HepG2 (cell line): ENCODE results near the gene RPL31. TPM values are rescaled to one million over a fixed set of nuclear protein-coding genes. Genes with fewer than 3 reads are reported as not detected.

Source experiments
- CBX5 ChIP-seq: sonication (generic); formaldehyde crosslinking; IDR thresholded peaks from 2 replicates; pipeline ENCODE4 v1.4.0; 2020; ENCODE audit warnings: missing genetic modification reagents, borderline replicate concordance
- CCAR2 ChIP-seq: fragments of 200-400 bp; formaldehyde crosslinking; optimal IDR thresholded peaks from 2 replicates; pipeline ENCODE3; 2018; ENCODE audit warnings: low read depth, mild to moderate bottlenecking, low read length, moderate library complexity
- CREB1 ChIP-seq, 2 experiments: fragments of 450-650 bp in 1 of 2; IDR thresholded peaks; 2 replicates each; pipeline ENCODE4 v1.6.1; 2016 to 2017; ENCODE audit warnings: control low read depth in 1 of 2, mild to moderate bottlenecking in 1 of 2, missing compliant biosample characterization in 1 of 2, missing genetic modification characterization in 1 of 2
- FLYWCH1 ChIP-seq: sonication (generic); formaldehyde crosslinking; IDR thresholded peaks from 2 replicates; pipeline ENCODE4 v1.8.1; 2023; ENCODE audit warnings: mild to moderate bottlenecking, missing genetic modification reagents
- HNRNPUL1 ChIP-seq: fragments of 200-400 bp; formaldehyde crosslinking; IDR thresholded peaks from 2 replicates; pipeline ENCODE4 v1.6.1; 2017; ENCODE audit warnings: low read depth, mild to moderate bottlenecking, low read length, moderate library complexity
- JUND ChIP-seq: sonication (generic); formaldehyde crosslinking; IDR thresholded peaks from 2 replicates; pipeline ENCODE4 v1.8.0; 2022; ENCODE audit warnings: mild to moderate bottlenecking, missing genetic modification reagents
- MED1 ChIP-seq: sonication (generic); formaldehyde crosslinking; IDR thresholded peaks from 2 replicates; pipeline ENCODE4 v1.4.0; 2020; ENCODE audit warnings: missing genetic modification reagents
- MEF2D ChIP-seq: sonication (generic); formaldehyde crosslinking; IDR thresholded peaks from 2 replicates; pipeline ENCODE4 v1.5.1; 2020; ENCODE audit warnings: mild to moderate bottlenecking, missing genetic modification reagents
- PAF1 ChIP-seq: IDR thresholded peaks from 2 replicates; pipeline ENCODE4 v1.6.1; 2016; ENCODE audit warnings: missing genetic modification reagents, missing compliant biosample characterization
- PITX1 ChIP-seq: sonication (generic); formaldehyde crosslinking; IDR thresholded peaks from 2 replicates; pipeline ENCODE4 v1.5.1; 2020; ENCODE audit warnings: mild to moderate bottlenecking, missing genetic modification reagents
- POLR2AphosphoS5 ChIP-seq: IDR thresholded peaks from 2 replicates; pipeline ENCODE4 v1.6.1; 2012; ENCODE audit warnings: low read depth, low read length
- RBAK ChIP-seq: sonication (generic); formaldehyde crosslinking; IDR thresholded peaks from 2 replicates; pipeline ENCODE4 v1.5.1; 2020; ENCODE audit warnings: mild to moderate bottlenecking, missing genetic modification reagents
- STAG1 ChIP-seq: sonication (generic); formaldehyde crosslinking; IDR thresholded peaks from 2 replicates; pipeline ENCODE4 v1.4.0; 2020; ENCODE audit warnings: missing genetic modification reagents
- WIZ ChIP-seq: sonication (generic); formaldehyde crosslinking; IDR thresholded peaks from 2 replicates; pipeline ENCODE4 v1.5.1; 2020; ENCODE audit warnings: mild to moderate bottlenecking, missing genetic modification reagents
- ZBTB10 ChIP-seq: sonication (generic); formaldehyde crosslinking; IDR thresholded peaks from 2 replicates; pipeline ENCODE4 v1.4.0; 2020; ENCODE audit warnings: missing genetic modification reagents, borderline replicate concordance
- ZNF17 ChIP-seq: sonication (generic); formaldehyde crosslinking; IDR thresholded peaks from 2 replicates; pipeline ENCODE4 v1.5.0; 2020; ENCODE audit warnings: mild to moderate bottlenecking, missing genetic modification reagents
- ZNF234 ChIP-seq: sonication (generic); formaldehyde crosslinking; conservative IDR thresholded peaks from 2 replicates; pipeline ENCODE4 v1.5.1; 2020; ENCODE audit warnings: mild to moderate bottlenecking, missing genetic modification reagents
- ZNF317 ChIP-seq: sonication (generic); formaldehyde crosslinking; IDR thresholded peaks from 2 replicates; pipeline ENCODE4 v1.5.0; 2020; ENCODE audit warnings: mild to moderate bottlenecking, missing genetic modification reagents
- ZNF343 ChIP-seq: sonication (generic); formaldehyde crosslinking; IDR thresholded peaks from 2 replicates; pipeline ENCODE4 v1.4.0; 2020; ENCODE audit warnings: mild to moderate bottlenecking, missing genetic modification reagents
- ZNF530 ChIP-seq: sonication (generic); formaldehyde crosslinking; IDR thresholded peaks from 2 replicates; pipeline ENCODE4 v1.5.0; 2020; ENCODE audit warnings: low read depth, mild to moderate bottlenecking, missing genetic modification reagents
- ZNF776 ChIP-seq: sonication (generic); formaldehyde crosslinking; IDR thresholded peaks from 2 replicates; pipeline ENCODE4 v1.4.0; 2020; ENCODE audit warnings: mild to moderate bottlenecking, missing genetic modification reagents
- ZNF83 ChIP-seq: sonication (generic); formaldehyde crosslinking; IDR thresholded peaks from 2 replicates; pipeline ENCODE4 v1.4.0; 2020; ENCODE audit warnings: missing genetic modification reagents, mild to moderate bottlenecking, borderline replicate concordance
- polyA plus RNA-seq, 8 experiments: library from polyadenylated mRNA; depleted of rRNA in 3 of 8; stranded (reverse) in 7 of 8; unstranded in 1 of 8; fragments of >200 nt; fragmentation: Illumina TruSeq in 4 of 8; extraction: Trizol in 4 of 8; gene quantifications; 2 replicates each; pipeline versions ENCODE4 v1.2.1 to v1.2.3, GENCODE V29; 2011 to 2016; ENCODE audit warnings: low read depth in 4 of 8, missing spikeins in 1 of 8, mixed read lengths in 1 of 8; ENCODE audit not compliant: insufficient read depth in 1 of 8
- total RNA-seq, 5 experiments: library from RNA; depleted of rRNA; stranded (reverse); fragments of >200 nt; fragmentation: Illumina TruSeq; extraction: Trizol; gene quantifications; 2 replicates each; pipeline ENCODE4 v1.2.3, GENCODE V29; 2016; ENCODE audit warnings: low read depth in 1 of 5
- TF ChIP-seq, protein P1 (sequence below): sonication (generic); formaldehyde crosslinking; IDR thresholded peaks from 2 replicates; pipeline ENCODE4 v1.5.1; 2020; ENCODE audit warnings: mild to moderate bottlenecking, missing genetic modification reagents
- TF ChIP-seq, protein P2 (sequence below): sonication (generic); formaldehyde crosslinking; IDR thresholded peaks from 2 replicates; pipeline ENCODE4 v1.4.0; 2020; ENCODE audit warnings: missing genetic modification reagents
- TF ChIP-seq, protein P3 (sequence below): sonication (generic); formaldehyde crosslinking; IDR thresholded peaks from 2 replicates; pipeline ENCODE4 v1.4.0; 2020; ENCODE audit warnings: mild to moderate bottlenecking, missing genetic modification reagents

RPL31 gene
- total and polyA plus RNA-seq, 2 of the 13 experiments (the other 11 are each of a cell fraction or from before 2014, with no cell fraction given), result 3,331 to 3,582 TPM

GRCh38 chr2:101003278-101003775, 1.2 kb downstream of the RPL31 start (continued):
- TF ChIP-seq ZBTB10, result no peak
- TF ChIP-seq ZNF317 (CRISPR knock-in tag), result no peak
- no peak; the same call in 1 of the 2 replicates for TF ChIP-seq MEF2D
- no peak for TF ChIP-seq PITX1
- TF ChIP-seq, protein P1, sequence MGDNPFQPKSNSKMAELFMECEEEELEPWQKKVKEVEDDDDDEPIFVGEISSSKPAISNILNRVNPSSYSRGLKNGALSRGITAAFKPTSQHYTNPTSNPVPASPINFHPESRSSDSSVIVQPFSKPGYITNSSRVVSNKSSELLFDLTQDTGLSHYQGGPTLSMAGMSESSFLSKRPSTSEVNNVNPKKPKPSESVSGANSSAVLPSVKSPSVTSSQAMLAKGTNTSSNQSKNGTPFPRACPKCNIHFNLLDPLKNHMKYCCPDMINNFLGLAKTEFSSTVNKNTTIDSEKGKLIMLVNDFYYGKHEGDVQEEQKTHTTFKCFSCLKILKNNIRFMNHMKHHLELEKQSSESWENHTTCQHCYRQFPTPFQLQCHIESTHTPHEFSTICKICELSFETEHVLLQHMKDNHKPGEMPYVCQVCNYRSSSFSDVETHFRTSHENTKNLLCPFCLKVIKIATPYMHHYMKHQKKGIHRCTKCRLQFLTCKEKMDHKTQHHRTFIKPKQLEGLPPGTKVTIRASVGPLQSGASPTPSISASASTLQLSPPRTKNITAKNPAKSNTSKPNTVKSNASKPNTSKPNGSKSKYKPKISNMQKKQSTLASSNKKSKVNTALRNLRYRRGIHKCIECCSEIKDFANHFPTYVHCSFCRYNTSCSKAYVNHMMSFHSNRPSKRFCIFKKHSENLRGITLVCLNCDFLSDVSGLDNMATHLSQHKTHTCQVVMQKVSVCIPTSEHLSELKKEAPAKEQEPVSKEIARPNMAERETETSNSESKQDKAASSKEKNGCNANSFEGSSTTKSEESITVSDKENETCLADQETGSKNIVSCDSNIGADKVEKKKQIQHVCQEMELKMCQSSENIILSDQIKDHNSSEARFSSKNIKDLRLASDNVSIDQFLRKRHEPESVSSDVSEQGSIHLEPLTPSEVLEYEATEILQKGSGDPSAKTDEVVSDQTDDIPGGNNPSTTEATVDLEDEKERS (CRISPR knock-in tag), result peak; percentile 90
- 0 out of 2 replicates have a peak, but pooled peaks have one; percentile 42 for TF ChIP-seq POLR2AphosphoS5
- TF ChIP-seq, protein P2, sequence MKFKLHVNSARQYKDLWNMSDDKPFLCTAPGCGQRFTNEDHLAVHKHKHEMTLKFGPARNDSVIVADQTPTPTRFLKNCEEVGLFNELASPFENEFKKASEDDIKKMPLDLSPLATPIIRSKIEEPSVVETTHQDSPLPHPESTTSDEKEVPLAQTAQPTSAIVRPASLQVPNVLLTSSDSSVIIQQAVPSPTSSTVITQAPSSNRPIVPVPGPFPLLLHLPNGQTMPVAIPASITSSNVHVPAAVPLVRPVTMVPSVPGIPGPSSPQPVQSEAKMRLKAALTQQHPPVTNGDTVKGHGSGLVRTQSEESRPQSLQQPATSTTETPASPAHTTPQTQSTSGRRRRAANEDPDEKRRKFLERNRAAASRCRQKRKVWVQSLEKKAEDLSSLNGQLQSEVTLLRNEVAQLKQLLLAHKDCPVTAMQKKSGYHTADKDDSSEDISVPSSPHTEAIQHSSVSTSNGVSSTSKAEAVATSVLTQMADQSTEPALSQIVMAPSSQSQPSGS (CRISPR knock-in tag), result no peak
- TF ChIP-seq, protein P3, sequence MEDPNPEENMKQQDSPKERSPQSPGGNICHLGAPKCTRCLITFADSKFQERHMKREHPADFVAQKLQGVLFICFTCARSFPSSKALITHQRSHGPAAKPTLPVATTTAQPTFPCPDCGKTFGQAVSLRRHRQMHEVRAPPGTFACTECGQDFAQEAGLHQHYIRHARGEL, result no peak
- TF ChIP-seq ZNF17 (CRISPR knock-in tag), result no peak
- TF ChIP-seq WIZ (CRISPR knock-in tag), result no peak
- no peak for TF ChIP-seq ZNF776 (CRISPR knock-in tag)
- no peak for TF ChIP-seq JUND (CRISPR knock-in tag)
- no peak for TF ChIP-seq ZNF234 (CRISPR knock-in tag)
- no peak for TF ChIP-seq MED1 (CRISPR knock-in tag)
- 0 out of 2 replicates have a peak, but pooled peaks have one; percentile 33 for TF ChIP-seq PAF1 (CRISPR knock-in tag)
- TF ChIP-seq CREB1 (IDR thresholded peaks at IDR 0.05), result no peak
- no peak for TF ChIP-seq CREB1 (CRISPR knock-in tag; IDR thresholded peaks at IDR 0.05)
- TF ChIP-seq ZNF343 (CRISPR knock-in tag), result 0 out of 2 replicates have a peak, but pooled peaks have one; percentile 8
- TF ChIP-seq FLYWCH1 (CRISPR knock-in tag), result no peak
- no peak for TF ChIP-seq ZNF83 (CRISPR knock-in tag)
- no peak for TF ChIP-seq RBAK
- no peak for TF ChIP-seq CBX5
- 0 out of 2 replicates have a peak, but pooled peaks have one; percentile 2 for TF ChIP-seq STAG1 (CRISPR knock-in tag)
- no peak for TF ChIP-seq HNRNPUL1
- TF ChIP-seq CCAR2, result no peak
- TF ChIP-seq ZNF530 (CRISPR knock-in tag), result no peak
